H1 (cell line): ENCODE results near the gene NAA40. TPM values are rescaled to one million over a fixed set of nuclear protein-coding genes. Genes with fewer than 3 reads are reported as not detected.

Experiments
- CTCF ChIA-PET: fragments of 300-600 bp; sonication (Branson Sonifier 250); formaldehyde crosslinking; loops from one replicate; lab custom pipeline; 2021; ENCODE audit not compliant: partially characterized antibody; lab: Charles Lee
- POLR2A ChIA-PET: fragments of 300-600 bp; sonication (Branson Sonifier 250); formaldehyde crosslinking; loops from one replicate; lab custom pipeline; 2021; ENCODE audit warnings: inconsistent platforms; ENCODE audit not compliant: partially characterized antibody; lab: Charles Lee
- DNase-seq, 2 experiments: peaks; one replicate each; pipeline versions ENCODE4 v3.0.0 to v3.0.0-alpha.2; 2010 to 2022; ENCODE audit warnings: low spot score in 2 of 2, low read depth in 1 of 2, mixed read lengths in 1 of 2
- FAIRE-seq: peaks from 2 replicates; lab custom pipeline; 2011; peaks lifted over from hg19 to GRCh38; lab: Jason Lieb, UNC
- H2AFZ ChIP-seq: 2 replicates; pipeline ENCODE4 v1.8.1; 2012; ENCODE audit warnings: low read length, inconsistent platforms
- H2AK5ac ChIP-seq: 2 replicates; pipeline ENCODE4 v1.6.1; 2013; ENCODE audit warnings: low read depth, low read length
- H2BK120ac ChIP-seq: replicated peaks from 2 replicates; pipeline ENCODE3; 2013; ENCODE audit warnings: low read depth, low read length, inconsistent platforms
- H2BK12ac ChIP-seq: 2 replicates; pipeline ENCODE4 v1.6.1; 2013; ENCODE audit warnings: low read depth, low read length
- H2BK15ac ChIP-seq: 2 replicates; pipeline ENCODE4 v1.6.1; 2013; ENCODE audit warnings: low read length
- H2BK20ac ChIP-seq: 2 replicates; pipeline ENCODE4 v1.6.1; 2013; ENCODE audit warnings: low read length
- H2BK5ac ChIP-seq: 2 replicates; pipeline ENCODE4 v1.6.1; 2013; ENCODE audit warnings: low read depth, low read length
- H3K14ac ChIP-seq: 2 replicates; pipeline ENCODE4 v1.6.1; 2013; ENCODE audit warnings: inconsistent platforms; ENCODE audit not compliant: insufficient read length
- H3K18ac ChIP-seq: 2 replicates; pipeline ENCODE4 v1.6.1; 2013; ENCODE audit warnings: low read length; ENCODE audit errors: extremely low read depth
- H3K23ac ChIP-seq: 2 replicates; pipeline ENCODE4 v1.6.1; 2013; ENCODE audit warnings: inconsistent platforms; ENCODE audit not compliant: insufficient read length
- H3K23me2 ChIP-seq: 2 replicates; pipeline ENCODE4 v1.6.1; 2013; ENCODE audit warnings: low read depth, low read length
- H3K27ac ChIP-seq: 2 replicates; pipeline ENCODE4 v1.6.1; 2011; ENCODE audit warnings: low read depth, low read length, inconsistent platforms
- H3K27me3 ChIP-seq, 4 experiments: replicated peaks in 1 of 4; 1 replicate in 1 of 4; 2 replicates in 3 of 4; pipeline versions ENCODE4 v1.6.1 to v1.8.1; 2011 to 2013; ENCODE audit warnings: low read length in 3 of 4, mild to moderate bottlenecking in 3 of 4, inconsistent platforms in 2 of 4, mixed read lengths in 2 of 4, moderate library complexity in 1 of 4; ENCODE audit not compliant: control insufficient read depth in 3 of 4, insufficient read depth in 3 of 4; ENCODE audit errors: extremely low read depth in 1 of 4
- H3K36me3 ChIP-seq, 4 experiments: 2 replicates each; pipeline versions ENCODE4 v1.6.1 to v1.8.1; 2011 to 2013; ENCODE audit warnings: mild to moderate bottlenecking in 4 of 4, low read length in 3 of 4, moderate library complexity in 2 of 4, control low read depth in 1 of 4, inconsistent platforms in 1 of 4; ENCODE audit not compliant: insufficient read depth in 4 of 4, control insufficient read depth in 2 of 4
- H3K4ac ChIP-seq: replicated peaks from 2 replicates; pipeline ENCODE3; 2013; ENCODE audit warnings: low read length, low read depth, mixed read lengths, inconsistent platforms; ENCODE audit not compliant: insufficient read length
- H3K4me1 ChIP-seq, 4 experiments: replicated peaks in 1 of 4; 1 replicate in 1 of 4; 2 replicates in 3 of 4; pipeline versions ENCODE4 v1.6.1 to v1.8.1; 2011 to 2013; ENCODE audit warnings: low read length in 3 of 4, inconsistent platforms in 2 of 4, mixed read lengths in 1 of 4; ENCODE audit not compliant: insufficient read depth in 4 of 4, control insufficient read depth in 3 of 4
- H3K4me2 ChIP-seq, 2 experiments: 2 replicates each; pipeline versions ENCODE4 v1.6.1 to v1.8.1; 2011 to 2013; ENCODE audit warnings: low read depth in 2 of 2, low read length in 2 of 2, control low read depth in 1 of 2, inconsistent platforms in 1 of 2, mild to moderate bottlenecking in 1 of 2; ENCODE audit not compliant: insufficient read depth in 1 of 2
- H3K4me3 ChIP-seq, 4 experiments: fragments of 200-600, 300-600 bp in 1 of 4; sonication (generic), shearing (Covaris generic), sonication (Bioruptor Twin) in 1 of 4; 2 replicates each; pipeline versions ENCODE4 v1.5.1 to v1.8.1; 2011 to 2016; ENCODE audit warnings: low read length in 4 of 4, low read depth in 3 of 4, control low read depth in 2 of 4, inconsistent platforms in 2 of 4, mild to moderate bottlenecking in 2 of 4, mixed read lengths in 1 of 4, moderate library complexity in 1 of 4; ENCODE audit not compliant: insufficient read depth in 2 of 4; ENCODE audit errors: extremely low read depth in 1 of 4
- H3K56ac ChIP-seq: replicated peaks from 2 replicates; pipeline ENCODE3; 2013; ENCODE audit warnings: low read depth, mild to moderate bottlenecking, mixed read lengths, low read length, inconsistent platforms; ENCODE audit not compliant: insufficient read length
- H3K79me1 ChIP-seq: 2 replicates; pipeline ENCODE4 v1.6.1; 2013; ENCODE audit warnings: low read depth, low read length, control low read depth
- H3K79me2 ChIP-seq, 2 experiments: 2 replicates each; pipeline versions ENCODE4 v1.6.1 to v1.8.1; 2012 to 2013; ENCODE audit warnings: low read length in 2 of 2, mild to moderate bottlenecking in 2 of 2, inconsistent platforms in 1 of 2; ENCODE audit not compliant: insufficient read depth in 2 of 2, control insufficient read depth in 1 of 2
- H3K9ac ChIP-seq, 4 experiments: replicated peaks in 1 of 4; 1 replicate in 1 of 4; 2 replicates in 3 of 4; pipeline versions ENCODE4 v1.6.1 to v1.8.1; 2011 to 2013; ENCODE audit warnings: low read depth in 3 of 4, low read length in 3 of 4, control low read depth in 2 of 4, mild to moderate bottlenecking in 2 of 4, moderate library complexity in 2 of 4, inconsistent platforms in 1 of 4; ENCODE audit errors: extremely low read depth in 1 of 4
- H3K9me3 ChIP-seq, 2 experiments: 2 replicates each; pipeline versions ENCODE4 v1.6.1 to v1.8.1; 2012 to 2013; ENCODE audit warnings: mild to moderate bottlenecking in 2 of 2, moderate library complexity in 2 of 2, control low read depth in 1 of 2, inconsistent platforms in 1 of 2, low read depth in 1 of 2, low read length in 1 of 2, mixed read lengths in 1 of 2; ENCODE audit not compliant: insufficient read depth in 2 of 2
- H4K20me1 ChIP-seq, 2 experiments: replicated peaks in 1 of 2; 2 replicates each; pipeline versions ENCODE3 to v1.8.1; 2011 to 2013; ENCODE audit warnings: inconsistent platforms in 2 of 2, low read length in 2 of 2, mild to moderate bottlenecking in 1 of 2; ENCODE audit not compliant: insufficient read depth in 2 of 2, control insufficient read depth in 1 of 2
- H4K5ac ChIP-seq: 2 replicates; pipeline ENCODE4 v1.6.1; 2013; ENCODE audit warnings: low read length, low read depth, mixed read lengths, inconsistent platforms; ENCODE audit not compliant: insufficient read length
- H4K8ac ChIP-seq: 2 replicates; pipeline ENCODE4 v1.8.0; 2013; ENCODE audit warnings: mild to moderate bottlenecking, moderate library complexity, low read length, inconsistent platforms; ENCODE audit not compliant: insufficient read depth; ENCODE audit errors: extremely low read depth
- H4K91ac ChIP-seq: replicated peaks from 2 replicates; pipeline ENCODE3; 2013; ENCODE audit warnings: low read length, mixed read lengths, inconsistent platforms; ENCODE audit not compliant: insufficient read length
- CBX5 ChIP-seq: fragments of 300-800, 300-1000 bp; sonication (generic); IDR thresholded peaks from 2 replicates; pipeline ENCODE4 v1.7.1; 2016; ENCODE audit warnings: antibody characterized with exemption, low read length, low read depth
- CHD1 ChIP-seq: IDR thresholded peaks from 2 replicates; pipeline ENCODE4 v1.6.1; 2012; ENCODE audit warnings: low read depth, low read length, improper control_type of control experiment
- CHD2 ChIP-seq: IDR thresholded peaks from 2 replicates; pipeline ENCODE4 v1.6.1; 2012; ENCODE audit warnings: low read length, improper control_type of control experiment
- POLR2AphosphoS5 ChIP-seq: IDR thresholded peaks from 2 replicates; pipeline ENCODE4 v1.6.1; 2011; ENCODE audit warnings: low read depth, low read length
- RAD21 ChIP-seq, 2 experiments: IDR thresholded peaks in 1 of 2; conservative IDR thresholded peaks in 1 of 2; 2 replicates each; pipeline ENCODE4 v1.6.1; 2011; ENCODE audit warnings: low read depth in 2 of 2, low read length in 2 of 2, improper control_type of control experiment in 1 of 2, inconsistent platforms in 1 of 2, mild to moderate bottlenecking in 1 of 2, moderate library complexity in 1 of 2
- RBBP5 ChIP-seq: IDR thresholded peaks from 2 replicates; pipeline ENCODE4 v1.7.1; 2012; ENCODE audit warnings: low read depth, mild to moderate bottlenecking, inconsistent platforms, low read length, moderate library complexity, borderline replicate concordance
- SIRT6 ChIP-seq: IDR thresholded peaks from one replicate; pipeline ENCODE4 v1.7.1; 2012; ENCODE audit warnings: low read length, inconsistent platforms
- SIX5 ChIP-seq: IDR thresholded peaks from 2 replicates; pipeline ENCODE4 v1.6.1; 2011; ENCODE audit warnings: mild to moderate bottlenecking, low read depth, low read length
- SUZ12 ChIP-seq: fragments of 200-600 bp; sonication (generic); IDR thresholded peaks from 2 replicates; pipeline ENCODE4 v1.6.1; 2012; ENCODE audit warnings: mild to moderate bottlenecking, inconsistent platforms, low read length, moderate library complexity, mixed read lengths
- TCF12 ChIP-seq: IDR thresholded peaks from 2 replicates; pipeline ENCODE4 v1.6.1; 2011; ENCODE audit warnings: low read depth, mild to moderate bottlenecking, low read length
- YY1 ChIP-seq: IDR thresholded peaks from 2 replicates; pipeline ENCODE4 v1.6.1; 2011; ENCODE audit warnings: low read depth, mild to moderate bottlenecking, low read length
- WGBS, 2 experiments: shearing (Covaris generic) in 1 of 2; methylation state at CpG; one replicate each; pipeline versions ENCODE4 v1.1.6 to v1.1.7; 2013 to 2015; ENCODE audit warnings: low lambda C conversion rate in 2 of 2, mixed read lengths in 2 of 2, inconsistent platforms in 1 of 2, low coverage in 1 of 2, missing lambda C conversion rate in 1 of 2; ENCODE audit not compliant: insufficient replicate concordance in 2 of 2, insufficient coverage in 1 of 2, insufficient read length in 1 of 2; ENCODE audit errors: extremely low coverage in 1 of 2, missing lambda C conversion rate in 1 of 2; 5-methylcytosine and 5-hydroxymethylcytosine counted together
- polyA plus RNA-seq, 7 experiments: library from polyadenylated mRNA; depleted of rRNA in 3 of 7; stranded (reverse) in 5 of 7; unstranded in 2 of 7; fragments of >200 nt in 5 of 7; fragments of 200-250 nt in 2 of 7; gene quantifications; 1 replicate in 5 of 7; 2 replicates in 1 of 7; 4 replicates in 1 of 7; pipeline versions ENCODE4 v1.2.1 to v1.2.3, GENCODE V29; 2011 to 2013; ENCODE audit warnings: missing spikeins in 2 of 7, mixed read lengths in 2 of 7
- total RNA-seq: library from RNA; stranded (reverse); fragmentation: NEBNext Ultra II Directional; extraction: Animal tissue kit (Norgen Biotek cat#: 25700); gene quantifications from 2 replicates; pipeline ENCODE4 v1.2.1, GENCODE V29; 2021
- TF ChIP-seq, protein P1 (sequence below): IDR thresholded peaks from 2 replicates; pipeline ENCODE4 v1.6.1; 2012; ENCODE audit warnings: inconsistent platforms

Gene NAA40
- total and polyA plus RNA-seq, 2 of the 8 experiments (the other 6 are each of a cell fraction or from before 2014, with no cell fraction given), result 20.0 to 31.1 TPM

DNA sequence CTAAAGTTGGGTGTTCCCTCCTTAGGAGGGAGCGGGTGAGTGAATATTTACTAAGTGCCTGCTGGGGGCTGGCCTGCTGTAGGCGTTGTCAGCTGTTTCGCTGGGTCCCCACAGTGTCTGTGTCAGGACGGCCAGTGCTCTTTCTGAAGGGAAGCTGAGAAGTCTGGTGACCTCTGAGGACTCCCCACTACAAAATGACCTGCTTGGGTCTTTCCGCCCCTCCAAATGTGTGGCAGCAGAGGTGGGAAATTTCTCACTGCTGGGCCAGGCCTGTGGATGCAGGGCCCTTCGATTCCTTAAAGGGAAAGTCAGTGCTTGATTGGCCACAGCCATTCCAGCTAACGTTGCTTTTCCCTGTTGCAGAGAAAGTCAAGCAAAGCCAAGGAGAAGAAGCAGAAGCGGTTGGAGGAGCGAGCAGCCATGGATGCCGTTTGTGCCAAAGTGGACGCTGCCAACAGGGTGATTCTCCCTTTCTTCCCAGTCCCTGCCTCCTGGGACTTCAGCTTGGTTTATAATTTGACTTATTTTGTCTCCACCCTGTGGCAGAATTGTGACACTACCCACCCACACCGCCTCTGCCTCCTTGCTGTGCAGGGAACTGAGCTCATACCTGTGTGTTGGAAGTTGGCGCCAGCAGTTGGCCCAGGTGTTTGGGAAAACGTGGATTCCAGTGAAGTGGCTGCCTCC is 6.8 kb downstream of the NAA40 start:
- no peak overlapping the region for H2BK15ac ChIP-seq
- no peak overlapping the region for H2BK5ac ChIP-seq
- no peak overlapping the region for H3K4ac ChIP-seq
- no peaks in the 10 kb centered on the region for H3K9me3 ChIP-seq
- ChIA-PET POLR2A (interaction anchor here (0.9 to 2.6 kb wide), 14 partner anchors 14 to 108 kb away, joined by 3 to 15 read pairs (median 4); partner anchors contain the start of genes MARK2 and RCOR2), CTCF (interaction anchor here (0.7 to 6.3 kb wide), 42 partner anchors 9 to 284 kb away, joined by 3 to 51 read pairs (median 4); partner anchors contain the start of gene RCOR2)
- no peak overlapping the region for H3K4me3 ChIP-seq
- peaks cover 3% of the 10 kb centered on the region; the same call in 1 of the 2 replicates for H3K79me1 ChIP-seq
- H3K9ac ChIP-seq, result no peak overlapping the region
- no peak overlapping the region for H2AFZ ChIP-seq
- no peak overlapping the region for H3K56ac ChIP-seq
- no peak overlapping the region for H3K14ac ChIP-seq
- peak; percentile 27 to 72 for DNase-seq
- peaks cover 0 to 38% of the 10 kb centered on the region in 2 experiments for H3K79me2 ChIP-seq
- H4K20me1 ChIP-seq, result peaks cover 8 to 15% of the 10 kb centered on the region in 2 experiments
- H3K23me2 ChIP-seq, result no peaks in the 10 kb centered on the region
- no peak overlapping the region for H2BK12ac ChIP-seq
- 0 out of 4 replicates have a peak overlapping the region, but pooled peaks of 1 of the 2 experiments have one; percentile 3 for H3K4me2 ChIP-seq
- H4K5ac ChIP-seq, result no peak overlapping the region
- H3K23ac ChIP-seq, result no peak overlapping the region
- no peak overlapping the region for H3K18ac ChIP-seq
- no peaks in the 10 kb centered on the region; a peak in 1 of 7 replicates for H3K4me1 ChIP-seq
- H2AK5ac ChIP-seq, result no peak overlapping the region
- no peak for FAIRE-seq
- 70% methylated on average over 14 of the region's 14 CpGs; no CpG with 5 or more reads in 1 of the 2 experiments for WGBS, 2 experiments
- H2BK20ac ChIP-seq, result no peak overlapping the region
- no peak overlapping the region for H2BK120ac ChIP-seq
- H3K36me3 ChIP-seq, result peaks cover 6 to 18% (median 13%) of the 10 kb centered on the region in 4 experiments; a peak in 6 of 8 replicates
- no peak overlapping the region for H4K8ac ChIP-seq
- H3K27ac ChIP-seq, result no peak overlapping the region
- H4K91ac ChIP-seq, result no peak overlapping the region
- no peaks in the 10 kb centered on the region for H3K27me3 ChIP-seq
- TF ChIP-seq CHD1 (no peak), RAD21 (IDR thresholded peaks at IDR 0.05 in 1 of 2, conservative IDR thresholded peaks at IDR 0.05 in 1 of 2; ENCODE audit: low read depth in 2 of 2, low read length in 2 of 2) (peak; percentile 73 to 77), SIX5 (no peak), CHD2 (no peak), YY1 (peak; percentile 63), RBBP5 (no peak), SIRT6 (no peak), SUZ12 (no peak), CBX5 (no peak), TCF12 (no peak), POLR2AphosphoS5 (no peak)
- TF ChIP-seq, protein P1, sequence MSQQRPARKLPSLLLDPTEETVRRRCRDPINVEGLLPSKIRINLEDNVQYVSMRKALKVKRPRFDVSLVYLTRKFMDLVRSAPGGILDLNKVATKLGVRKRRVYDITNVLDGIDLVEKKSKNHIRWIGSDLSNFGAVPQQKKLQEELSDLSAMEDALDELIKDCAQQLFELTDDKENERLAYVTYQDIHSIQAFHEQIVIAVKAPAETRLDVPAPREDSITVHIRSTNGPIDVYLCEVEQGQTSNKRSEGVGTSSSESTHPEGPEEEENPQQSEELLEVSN, result no peak
